OCI-LY1 (cell line): ENCODE data around the gene IDNK.

ENCODE experiments used
- H2AFZ ChIP-seq: fragments of 200-600 bp; sonication (generic), shearing (Covaris generic); 2 replicates; pipeline ENCODE4 v1.6.0; 2014; ENCODE audit warnings: antibody characterized with exemption, mild to moderate bottlenecking, low read length
- H3F3A ChIP-seq: fragments of 200-600 bp; sonication (generic), shearing (Covaris generic); 2 replicates; pipeline ENCODE4 v1.6.0; 2014; ENCODE audit warnings: mild to moderate bottlenecking, antibody characterized with exemption, low read length, moderate library complexity; ENCODE audit not compliant: insufficient read depth
- H3K27ac ChIP-seq: fragments of 200-600 bp; sonication (generic); 2 replicates; pipeline ENCODE4 v1.5.1; 2014; ENCODE audit warnings: low read length, mixed run types, mild to moderate bottlenecking, low read depth; ENCODE audit not compliant: poor library complexity, severe bottlenecking
- H3K27me3 ChIP-seq: fragments of 200-600 bp; sonication (generic); 2 replicates; pipeline ENCODE4 v1.6.0; 2014; ENCODE audit warnings: antibody characterized with exemption, mild to moderate bottlenecking, low read length, moderate library complexity; ENCODE audit not compliant: insufficient read depth
- H3K36me3 ChIP-seq: fragments of 200-600 bp; sonication (generic); 2 replicates; pipeline ENCODE4 v1.6.1; 2014; ENCODE audit warnings: mild to moderate bottlenecking, antibody characterized with exemption, low read length, moderate library complexity, mixed read lengths; ENCODE audit not compliant: insufficient read depth
- H3K4me1 ChIP-seq: fragments of 200-600 bp; sonication (generic); 2 replicates; pipeline ENCODE4 v1.5.1; 2014; ENCODE audit warnings: mild to moderate bottlenecking, low read length, moderate library complexity; ENCODE audit not compliant: insufficient read depth, severe bottlenecking
- H3K4me2 ChIP-seq: fragments of 200-600 bp; sonication (generic), shearing (Covaris generic); 2 replicates; pipeline ENCODE4 v1.6.1; 2014; ENCODE audit warnings: low read length
- H3K4me3 ChIP-seq: fragments of 200-600 bp; sonication (generic); 2 replicates; pipeline ENCODE4 v1.5.1; 2014; ENCODE audit warnings: low read length, low read depth, mild to moderate bottlenecking, mixed read lengths; ENCODE audit not compliant: poor library complexity, severe bottlenecking
- H3K79me2 ChIP-seq: fragments of 200-600 bp; shearing (Covaris generic); 2 replicates; pipeline ENCODE4 v1.6.1; 2016; ENCODE audit warnings: mixed run types, low read length, mixed read lengths; ENCODE audit not compliant: insufficient read depth
- H3K9ac ChIP-seq: fragments of 200-600 bp; sonication (generic), shearing (Covaris generic); 2 replicates; pipeline ENCODE4 v1.6.1; 2014; ENCODE audit warnings: mild to moderate bottlenecking, low read length, mixed read lengths
- H3K9me2 ChIP-seq: fragments of 200-600 bp; sonication (generic), shearing (Covaris generic); 2 replicates; pipeline ENCODE4 v1.6.1; 2014; ENCODE audit warnings: low read depth, mild to moderate bottlenecking, low read length, mixed read lengths
- H3K9me3 ChIP-seq: fragments of 200-600 bp; shearing (Covaris generic); 2 replicates; pipeline ENCODE4 v1.6.1; 2014; ENCODE audit warnings: low read length, mixed read lengths
- H4K20me1 ChIP-seq: fragments of 200-600 bp; sonication (generic), shearing (Covaris generic); 2 replicates; pipeline ENCODE4 v1.6.0; 2016; ENCODE audit warnings: mild to moderate bottlenecking, low read length; ENCODE audit not compliant: insufficient read depth
- CTCF ChIP-seq: fragments of 200-600 bp; sonication (generic), shearing (Covaris generic); IDR thresholded peaks from 2 replicates; pipeline ENCODE4 v1.5.1; 2017; ENCODE audit warnings: mild to moderate bottlenecking, antibody characterized with exemption, low read length, moderate library complexity, mixed read lengths
- EZH2 ChIP-seq: fragments of 200-600 bp; sonication (generic), shearing (Covaris generic); IDR thresholded peaks from 2 replicates; pipeline ENCODE4 v1.8.0; 2017; ENCODE audit warnings: borderline replicate concordance, mixed run types, mild to moderate bottlenecking, antibody characterized with exemption, low read length, moderate library complexity, mixed read lengths

IDNK gene

GRCh38 chr9:83630938-83631457 lies 8.1 kb downstream of the IDNK start:
- Histone ChIP-seq H3K79me2 (no peaks in the 10 kb centered on the region), H3K4me3 (no peak overlapping the region), H3F3A (no peaks in the 10 kb centered on the region), H3K9me3 (no peaks in the 10 kb centered on the region), H3K4me2 (no peak overlapping the region), H3K27me3 (no peaks in the 10 kb centered on the region), H3K9ac (no peak overlapping the region), H3K27ac (no peak overlapping the region), H4K20me1 (no peaks in the 10 kb centered on the region), H3K4me1 (no peaks in the 10 kb centered on the region), H3K36me3 (peaks cover 22% of the 10 kb centered on the region; the same call in 1 of the 2 replicates), H2AFZ (no peak overlapping the region), H3K9me2 (no peaks in the 10 kb centered on the region)
- TF ChIP-seq CTCF (no peak), EZH2 (no peak)

GRCh38 chr9:83633255-83633654 lies 10.3 kb downstream of the IDNK start:
- no peak overlapping the region for H3K4me3 ChIP-seq
- no peaks in the 10 kb centered on the region for H3K27me3 ChIP-seq
- H4K20me1 ChIP-seq, result no peaks in the 10 kb centered on the region
- H3K4me1 ChIP-seq, result no peaks in the 10 kb centered on the region
- H3K9ac ChIP-seq, result no peak overlapping the region
- H3K79me2 ChIP-seq, result no peaks in the 10 kb centered on the region
- no peaks in the 10 kb centered on the region for H3F3A ChIP-seq
- peaks cover 17% of the 10 kb centered on the region; the same call in 1 of the 2 replicates for H3K36me3 ChIP-seq
- no peak for TF ChIP-seq EZH2
- TF ChIP-seq CTCF, result no peak
- no peaks in the 10 kb centered on the region for H3K9me3 ChIP-seq
- H3K9me2 ChIP-seq, result no peaks in the 10 kb centered on the region
- H3K4me2 ChIP-seq, result no peak overlapping the region
- H2AFZ ChIP-seq, result no peak overlapping the region
- no peak overlapping the region for H3K27ac ChIP-seq

- Histone ChIP-seq H3K36me3 (peaks cover 17% of the 10 kb centered on the region; the same call in 1 of the 2 replicates), H3K4me3 (no peak overlapping the region), H3K4me2 (no peak overlapping the region), H3K79me2 (no peaks in the 10 kb centered on the region), H3K9ac (no peak overlapping the region), H4K20me1 (no peaks in the 10 kb centered on the region), H2AFZ (no peak overlapping the region), H3F3A (no peaks in the 10 kb centered on the region), H3K27ac (no peak overlapping the region), H3K27me3 (no peaks in the 10 kb centered on the region), H3K9me3 (no peaks in the 10 kb centered on the region), H3K9me2 (no peaks in the 10 kb centered on the region), H3K4me1 (no peaks in the 10 kb centered on the region)
- TF ChIP-seq CTCF (no peak), EZH2 (no peak)
Observed at GRCh38 chr9:83633676-83634075, 10.7 kb downstream of the IDNK start.
